ENCODE measurements around the gene TNS1. TPM values are rescaled to one million over a fixed set of nuclear protein-coding genes. Genes with fewer than 3 reads are reported as not detected.
A peak's percentile ranks its signal among the peaks of the same experiment; 100 is the strongest.

The TNS1 gene
- polyA plus RNA-seq, 1 experiment, result 19.7 TPM

GRCh38 chr2:217836901-217837491 is 165.8 kb downstream of the TNS1 start:
- H3K9me3 ChIP-seq (ENCODE audit: control insufficient read depth, insufficient read depth, low read length), result no peaks in the 10 kb centered on the region
- no peaks in the 10 kb centered on the region for H3K27me3 ChIP-seq (ENCODE audit: control insufficient read depth, insufficient read depth, low read length)
- peak; percentile 17; the same call in 1 of the 2 replicates for TF ChIP-seq CTCF (IDR thresholded peaks at IDR 0.05; ENCODE audit: low read depth, low read length)
- POLR2A ChIA-PET, result no interaction called here
- CTCF ChIA-PET, result interaction anchor here (0.5 to 1.3 kb wide), 4 partner anchors 21 to 151 kb away, joined by 3 to 4 read pairs (median 4); no protein-coding TSS in a partner anchor
- DNase-seq (ENCODE audit: low read depth, low spot score), result no peak
- H3K4me3 ChIP-seq (ENCODE audit: low read depth, low read length), result no peak overlapping the region
- peak overlapping the region; percentile 87 for H3K27ac ChIP-seq (ENCODE audit: low read depth, low read length)

- peak overlapping the region; percentile 87 for H3K27ac ChIP-seq (ENCODE audit: low read depth, low read length)
- DNase-seq (ENCODE audit: low read depth, low spot score), result peak; percentile 76
- no peaks in the 10 kb centered on the region for H3K9me3 ChIP-seq (ENCODE audit: control insufficient read depth, insufficient read depth, low read length)
- H3K27me3 ChIP-seq (ENCODE audit: control insufficient read depth, insufficient read depth, low read length), result no peaks in the 10 kb centered on the region
- H3K4me3 ChIP-seq (ENCODE audit: low read depth, low read length), result no peak overlapping the region
- ChIA-PET CTCF (interaction anchor here (1.0 to 2.6 kb wide), 3 partner anchors 46 to 151 kb away, joined by 3 to 8 read pairs (median 4); no protein-coding TSS in a partner anchor), POLR2A (interaction anchor here (1.1 kb wide), 1 partner anchor 22 kb away, joined by 3 read pairs; no protein-coding TSS in a partner anchor)
- no peak for TF ChIP-seq CTCF (IDR thresholded peaks at IDR 0.05; ENCODE audit: low read depth, low read length)
These were observed 166.6 kb downstream of the TNS1 start for GRCh38 chr2:217835931-217836891.

GRCh38 chr2:217834744-217835513 is 167.9 kb downstream of the TNS1 start:
- no peaks in the 10 kb centered on the region for H3K27me3 ChIP-seq (ENCODE audit: control insufficient read depth, insufficient read depth, low read length)
- CTCF ChIA-PET, result interaction anchor here (1.8 to 2.6 kb wide), 2 partner anchors 46 to 53 kb away, joined by 4 to 8 read pairs; no protein-coding TSS in a partner anchor
- POLR2A ChIA-PET, result no interaction called here
- H3K4me3 ChIP-seq (ENCODE audit: low read depth, low read length), result no peak overlapping the region
- TF ChIP-seq CTCF (IDR thresholded peaks at IDR 0.05; ENCODE audit: low read depth, low read length), result no peak
- no peaks in the 10 kb centered on the region for H3K9me3 ChIP-seq (ENCODE audit: control insufficient read depth, insufficient read depth, low read length)
- no peak overlapping the region for H3K27ac ChIP-seq (ENCODE audit: low read depth, low read length)
- DNase-seq (ENCODE audit: low read depth, low spot score), result no peak

- Histone ChIP-seq H3K27me3 (ENCODE audit: control insufficient read depth, insufficient read depth, low read length) (no peaks in the 10 kb centered on the region), H3K4me3 (ENCODE audit: low read depth, low read length) (no peak overlapping the region), H3K9me3 (ENCODE audit: control insufficient read depth, insufficient read depth, low read length) (no peaks in the 10 kb centered on the region), H3K27ac (ENCODE audit: low read depth, low read length) (no peak overlapping the region)
- DNase-seq (ENCODE audit: low read depth, low spot score), result no peak
- no peak for TF ChIP-seq CTCF (IDR thresholded peaks at IDR 0.05; ENCODE audit: low read depth, low read length)
- POLR2A ChIA-PET, result no interaction called here
- CTCF ChIA-PET, result interaction anchor here (1.8 to 2.6 kb wide), 2 partner anchors 45 to 53 kb away, joined by 4 to 8 read pairs; no protein-coding TSS in a partner anchor
These were observed 168.7 kb downstream of the TNS1 start for GRCh38 chr2:217834057-217834620.

Measured in AG04450 (cell line).